Renal cortical epithelial cell (primary cell): ENCODE data around the gene PRKN. TPM values are rescaled to one million over a fixed set of nuclear protein-coding genes. Genes with fewer than 3 reads are reported as not detected.
A peak's percentile ranks its signal among the peaks of the same experiment; 100 is the strongest.
"Not testable (repeated sequence)": the region's sequence is repeated elsewhere in the genome, so short reads cannot be mapped to it uniquely, and the experiment has no call there.

ENCODE experiments used
- DNase-seq: peaks from one replicate; pipeline ENCODE4 v3.0.0-alpha.2; 2011; ENCODE audit warnings: low read depth
- total RNA-seq: library from RNA; depleted of rRNA; stranded (reverse); fragments of >200 nt; gene quantifications from 2 replicates; pipeline ENCODE4 v1.2.3, GENCODE V29; 2014

PRKN gene
- total RNA-seq, 1 donor from 2014 or later: 3.6 TPM

DNA sequence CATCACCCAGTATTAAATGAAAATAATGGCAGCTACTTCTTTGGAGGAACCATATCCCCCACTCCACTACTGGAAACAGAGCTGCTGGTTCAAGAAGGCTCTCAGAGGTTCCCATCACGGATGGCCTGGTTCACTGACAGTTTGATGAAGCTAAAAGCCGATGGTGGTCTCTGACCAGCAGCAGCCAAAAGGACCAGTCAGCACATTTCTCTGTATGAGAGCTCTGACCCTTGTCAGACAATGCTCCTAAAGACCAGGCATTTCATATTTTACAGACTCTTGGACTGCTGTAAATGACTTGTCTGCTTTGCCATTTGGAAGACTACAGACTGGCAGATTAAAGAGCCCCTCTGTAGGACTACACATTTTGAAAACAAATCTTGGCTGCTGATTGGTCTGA lies 16.6 kb downstream of the PRKN start:
- no peak for DNase-seq

DNA sequence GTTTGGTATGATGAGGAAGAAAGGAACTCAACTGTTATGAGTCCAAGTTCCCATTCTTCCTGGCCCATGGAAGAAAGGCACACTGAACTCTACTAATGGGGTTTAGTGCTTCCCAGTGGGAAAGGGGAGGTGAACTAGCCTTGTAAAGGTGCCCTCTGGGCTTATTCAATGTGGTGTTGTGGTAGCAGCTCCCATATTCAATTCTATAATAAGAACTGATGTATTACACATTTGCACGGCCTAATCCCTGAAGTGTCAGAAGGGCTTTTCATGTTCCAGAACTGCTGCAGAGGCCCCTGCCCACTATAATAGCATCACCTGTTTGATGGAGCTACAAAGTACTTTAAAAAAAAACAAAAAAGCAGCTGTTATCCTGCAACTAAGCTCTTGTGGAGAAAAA lies 17.1 kb downstream of the PRKN start:
- no peak for DNase-seq

DNA sequence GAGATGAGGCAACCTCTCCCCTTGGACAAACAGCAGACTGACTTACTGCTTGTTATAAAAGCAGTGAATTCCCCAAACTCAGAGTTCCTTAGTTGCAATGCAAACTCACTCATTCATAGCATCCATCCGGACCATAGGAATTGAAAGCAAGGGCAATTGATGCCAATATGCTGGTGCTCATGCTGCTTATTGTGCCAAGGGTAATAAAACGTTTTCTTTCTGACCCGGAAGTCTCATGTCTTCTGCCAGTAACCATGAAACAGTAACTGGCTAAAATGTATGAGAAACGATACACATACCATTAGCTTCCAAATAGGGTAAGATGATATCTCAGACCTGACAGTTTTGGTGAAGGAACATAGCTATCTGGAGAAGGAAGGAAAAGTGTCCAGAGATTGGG lies 18.1 kb downstream of the PRKN start:
- no peak for DNase-seq

DNA sequence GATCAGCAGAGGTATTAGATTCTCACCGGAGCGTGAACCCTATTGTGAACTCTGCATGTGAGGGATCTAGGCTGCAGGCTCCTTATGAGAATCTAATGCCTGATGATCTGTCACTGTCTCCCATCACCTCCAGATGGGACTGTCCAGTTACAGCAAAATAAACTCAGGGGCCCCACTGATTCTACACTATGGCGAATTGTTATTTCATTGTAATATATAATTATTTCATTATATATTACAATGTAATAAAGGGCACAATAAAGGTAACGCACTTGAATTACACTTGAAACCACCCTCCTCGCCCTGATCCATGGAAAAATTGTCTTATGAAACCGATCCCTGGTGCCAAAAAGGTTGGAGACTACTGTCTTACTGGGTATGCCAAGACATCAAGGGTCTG lies 18.6 kb downstream of the PRKN start:
- no peak for DNase-seq

DNA sequence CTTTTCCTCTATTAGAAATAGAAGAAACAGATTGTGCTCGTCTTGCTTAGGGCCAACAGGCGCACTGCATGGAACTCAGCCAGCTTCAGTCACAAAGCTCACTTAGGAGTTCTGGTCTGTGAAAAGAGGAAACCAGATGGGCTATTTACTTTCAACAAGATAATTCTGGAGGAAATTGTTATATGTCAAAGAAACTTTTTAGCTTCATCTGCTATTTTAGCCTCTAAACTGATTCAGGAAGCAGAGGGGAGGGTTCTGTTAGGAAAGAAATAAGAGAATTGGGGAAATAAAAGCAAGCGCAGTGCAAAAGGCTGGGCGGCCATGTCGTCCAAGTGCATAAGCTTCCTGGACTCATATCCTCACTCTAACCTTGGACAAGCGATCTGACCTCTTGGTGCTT lies 21.3 kb downstream of the PRKN start:
- no peak for DNase-seq

DNA sequence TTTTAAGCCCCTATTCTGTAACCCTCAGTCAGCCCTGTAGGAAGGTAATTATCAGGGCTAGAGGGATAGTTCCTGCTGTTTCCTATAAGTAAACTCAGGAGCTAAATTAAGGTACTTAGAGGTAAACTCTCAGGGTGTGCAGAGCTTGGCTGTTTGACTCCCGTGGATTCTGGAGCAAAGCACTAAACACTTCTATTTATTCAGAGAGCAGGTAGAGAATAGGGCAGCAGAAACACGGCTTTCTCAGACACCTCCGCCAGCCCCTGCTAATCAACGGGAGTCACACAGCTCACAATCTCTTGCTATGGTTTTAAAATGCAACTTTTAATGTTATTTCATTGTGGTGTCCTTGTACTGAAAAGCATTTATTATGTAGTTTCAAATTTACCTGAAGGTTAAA lies 21.8 kb downstream of the PRKN start:
- DNase-seq: no peak

DNA sequence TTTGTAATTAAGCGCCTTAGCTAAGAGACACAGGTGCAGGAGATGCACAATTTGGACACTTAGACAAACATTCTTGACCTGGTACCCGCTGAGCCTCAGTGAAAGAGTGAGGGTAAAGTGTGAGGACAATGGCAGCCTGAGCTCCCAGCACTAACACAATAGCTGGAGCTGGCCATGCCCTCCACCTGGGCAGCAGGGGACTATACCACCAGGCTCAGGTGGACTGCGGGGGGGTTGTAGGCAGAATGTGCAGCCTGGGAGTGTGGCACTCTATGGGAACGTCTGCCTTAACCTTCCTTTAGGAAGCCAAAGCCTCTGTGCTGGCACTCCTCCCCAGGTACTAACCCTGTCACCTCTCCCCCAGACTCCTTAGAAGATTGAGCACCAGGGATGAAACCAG lies 23.6 kb downstream of the PRKN start:
- DNase-seq: no peak

DNA sequence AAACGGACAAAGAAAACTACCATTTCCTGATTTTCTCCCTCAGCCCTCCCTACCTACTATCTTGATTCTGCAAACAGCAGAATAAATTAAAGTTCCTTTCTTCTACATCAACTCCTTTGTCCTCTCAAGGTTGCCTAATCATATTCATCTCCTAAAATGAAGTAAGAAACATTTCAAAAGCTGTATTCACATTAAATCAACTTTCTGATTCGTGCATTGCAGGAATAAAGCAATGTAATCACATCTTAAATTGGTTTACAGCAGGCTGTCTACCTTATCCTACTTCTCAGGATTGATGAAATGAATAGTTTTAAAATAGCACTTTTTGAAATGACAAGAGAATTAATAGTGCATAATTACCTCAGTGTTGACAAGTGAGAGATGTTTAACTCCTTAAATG lies 25.1 kb downstream of the PRKN start:
- no peak for DNase-seq

DNA sequence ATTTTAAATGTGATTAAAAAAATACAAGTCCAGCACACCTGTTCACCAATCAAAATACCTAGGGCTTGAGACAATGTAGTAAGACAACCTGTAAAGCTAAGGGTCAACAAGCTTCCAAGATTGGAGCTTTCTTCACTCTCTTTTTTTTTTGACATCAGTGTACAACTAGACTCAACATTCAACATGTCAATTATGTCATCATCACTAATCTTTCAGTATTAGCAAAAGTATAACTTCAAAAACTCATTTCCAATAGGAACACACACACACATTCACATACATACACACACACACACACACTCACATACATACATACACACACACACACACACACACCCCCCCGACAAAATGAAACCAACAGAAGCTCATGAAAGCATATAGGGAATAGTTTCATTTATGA lies 26.0 kb downstream of the PRKN start:
- DNase-seq: no peak

DNA sequence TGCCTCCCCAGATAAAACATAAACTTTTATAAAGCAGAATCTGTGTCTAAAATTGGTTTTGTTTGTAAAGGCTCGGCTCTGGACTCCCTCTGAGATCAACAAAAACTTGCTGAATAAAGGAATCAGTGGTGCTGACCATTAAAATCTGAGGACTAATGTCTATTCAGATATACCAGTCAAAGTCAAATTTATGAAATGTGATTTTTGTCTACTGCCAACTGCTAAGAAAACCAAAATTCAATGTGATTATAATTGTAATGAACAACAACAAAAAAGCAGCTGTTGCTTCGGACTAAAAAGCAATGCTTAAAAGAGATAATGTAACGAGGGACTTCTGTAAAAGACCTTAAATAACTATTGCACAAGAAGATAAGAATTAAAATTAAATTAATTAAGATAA lies 26.6 kb downstream of the PRKN start:
- DNase-seq: no peak

DNA sequence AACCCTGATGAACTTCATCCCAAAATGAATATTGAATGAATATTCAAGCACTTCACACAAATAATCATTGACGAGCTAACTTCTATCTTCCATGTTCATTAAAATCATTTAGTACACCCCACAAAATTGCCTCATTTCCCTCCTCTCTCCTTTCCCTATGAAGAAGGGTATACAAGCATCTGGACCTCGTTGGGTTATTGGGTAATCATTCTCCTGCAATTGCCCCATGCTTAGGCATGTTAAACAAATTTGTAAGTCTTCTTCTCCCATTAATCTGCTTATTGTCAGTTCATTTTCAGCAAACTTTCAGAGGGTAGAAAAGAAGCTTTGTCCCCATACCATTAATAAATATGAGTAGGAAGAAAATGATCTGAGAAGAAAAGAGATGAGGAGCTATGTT lies 27.6 kb downstream of the PRKN start:
- DNase-seq: no peak

DNA sequence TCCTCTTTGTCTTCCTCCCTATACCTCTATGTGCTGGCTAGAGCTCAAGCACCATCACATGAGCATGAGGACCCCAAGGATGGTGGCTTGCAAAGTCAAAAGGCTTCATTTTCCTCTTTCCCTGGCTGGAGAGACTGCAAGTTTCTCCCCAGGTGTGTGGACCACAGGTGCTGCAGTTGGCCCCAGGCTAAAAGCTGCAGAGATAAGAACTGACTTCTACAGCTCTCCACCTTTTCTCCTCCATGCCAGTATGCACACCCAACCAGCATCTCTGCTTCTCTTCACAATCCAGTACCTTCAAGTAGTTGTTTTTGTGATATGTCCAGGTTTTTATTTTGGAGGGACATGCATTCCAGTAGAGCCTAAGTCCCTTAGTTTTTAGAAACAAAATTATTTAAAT lies 29.1 kb downstream of the PRKN start:
- no peak for DNase-seq

DNA sequence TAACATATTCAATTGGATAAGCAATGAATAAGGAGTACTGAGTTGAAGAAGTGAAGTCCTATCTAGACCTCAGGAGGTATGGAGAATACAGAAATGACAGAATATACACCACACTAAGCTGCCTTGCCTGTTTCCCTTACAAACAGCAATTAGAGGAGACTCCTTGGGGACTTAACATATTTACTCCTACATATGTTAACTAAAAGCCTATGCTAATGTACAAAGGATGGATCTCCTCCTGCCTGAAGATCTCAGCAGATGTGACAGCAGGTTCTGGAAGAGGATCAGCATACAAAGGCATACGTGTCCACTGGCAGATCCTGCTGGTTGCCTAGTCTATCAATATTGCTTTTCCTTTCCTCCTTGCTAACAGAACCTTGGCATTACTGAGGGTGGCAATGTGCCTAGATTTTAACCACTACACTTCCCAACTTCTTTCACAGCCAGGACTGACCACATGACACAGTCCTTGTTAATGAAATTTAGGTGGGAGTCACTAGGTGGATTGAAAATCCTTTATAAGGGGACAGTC lies 29.6 kb downstream of the PRKN start:
- no peak for DNase-seq

DNA sequence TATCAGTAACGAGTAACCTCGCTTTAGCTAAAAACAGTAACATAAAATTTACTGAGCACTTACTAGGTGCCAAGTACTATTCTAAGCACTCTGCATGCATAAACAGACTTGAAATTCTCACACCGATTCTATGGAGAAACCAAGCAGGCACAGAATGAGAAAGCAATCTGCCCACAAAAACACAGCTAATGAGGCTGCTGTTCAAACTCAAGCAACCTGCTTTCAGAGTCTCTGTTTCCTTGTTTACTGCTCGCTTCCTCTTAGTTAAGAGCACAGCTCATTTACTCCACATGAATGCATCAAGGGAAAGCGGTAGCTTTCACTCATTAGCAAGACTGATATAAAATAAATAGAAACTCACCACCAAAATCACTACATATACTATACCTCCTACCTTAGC lies 37.4 kb downstream of the PRKN start:
- no peak for DNase-seq

DNA sequence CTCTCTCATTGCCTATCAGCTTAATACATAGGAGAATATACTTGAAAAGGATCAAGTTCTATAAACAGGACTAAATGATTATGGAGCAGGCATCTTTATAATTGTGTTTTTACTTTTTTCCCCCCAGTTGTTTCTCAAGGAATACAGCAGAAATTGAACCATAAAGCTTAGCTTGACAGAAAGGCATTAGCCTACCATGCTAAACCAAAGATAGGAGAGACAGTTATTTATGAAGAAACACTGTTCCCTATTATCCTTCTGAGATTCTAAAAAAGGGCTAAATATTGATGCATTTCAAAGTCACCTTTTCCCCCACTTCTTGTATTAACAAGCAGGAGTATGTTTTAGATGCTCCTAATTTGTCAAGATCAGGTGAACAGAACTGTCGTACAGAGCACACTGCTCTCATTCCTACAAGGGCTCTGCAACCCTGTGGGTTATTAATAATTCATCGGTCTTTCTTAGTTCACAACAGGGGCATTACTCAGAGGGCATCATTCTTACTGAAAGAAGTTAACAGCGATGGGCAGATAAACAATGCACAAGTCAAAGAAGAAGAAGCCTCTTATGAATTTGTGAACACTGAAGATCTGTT lies 38.7 kb downstream of the PRKN start:
- DNase-seq: no peak

DNA sequence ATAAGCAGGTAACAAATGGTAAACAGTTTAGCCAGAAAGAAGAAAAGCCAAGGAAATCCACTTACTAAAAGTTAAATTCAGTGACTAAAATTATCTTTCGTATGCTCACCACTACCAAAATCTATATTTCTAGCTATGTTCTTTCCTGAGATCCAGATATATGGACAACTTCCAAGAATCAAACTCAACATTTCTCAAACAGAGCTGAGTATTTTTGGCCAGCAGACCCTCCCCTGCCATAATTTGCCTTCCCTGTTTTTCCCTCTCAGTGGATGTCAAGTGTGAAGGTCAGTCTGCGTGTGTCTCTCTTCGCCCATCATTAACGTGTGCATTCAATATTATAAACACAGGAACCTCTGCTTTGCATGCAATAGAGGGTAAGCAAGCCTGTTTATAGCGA lies 42.0 kb downstream of the PRKN start:
- DNase-seq: no peak

DNA sequence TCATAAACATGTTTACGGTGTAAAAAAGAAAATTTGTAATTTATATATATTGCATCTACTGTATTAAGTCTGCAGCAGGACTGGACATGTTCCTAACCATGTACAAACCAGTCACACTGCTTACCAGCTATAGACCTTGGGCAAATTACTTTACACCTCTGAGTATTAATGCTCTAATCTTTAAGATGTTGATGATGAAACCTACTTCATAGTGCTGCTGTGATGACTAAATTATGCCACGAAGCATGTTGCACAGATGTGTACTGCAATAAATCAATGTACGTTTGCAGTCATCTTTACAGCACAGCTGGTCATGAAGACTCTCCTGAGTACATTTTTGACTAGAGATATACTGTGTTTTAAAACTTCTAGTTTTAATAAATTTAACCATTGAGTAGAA lies 42.6 kb downstream of the PRKN start:
- no peak for DNase-seq

DNA sequence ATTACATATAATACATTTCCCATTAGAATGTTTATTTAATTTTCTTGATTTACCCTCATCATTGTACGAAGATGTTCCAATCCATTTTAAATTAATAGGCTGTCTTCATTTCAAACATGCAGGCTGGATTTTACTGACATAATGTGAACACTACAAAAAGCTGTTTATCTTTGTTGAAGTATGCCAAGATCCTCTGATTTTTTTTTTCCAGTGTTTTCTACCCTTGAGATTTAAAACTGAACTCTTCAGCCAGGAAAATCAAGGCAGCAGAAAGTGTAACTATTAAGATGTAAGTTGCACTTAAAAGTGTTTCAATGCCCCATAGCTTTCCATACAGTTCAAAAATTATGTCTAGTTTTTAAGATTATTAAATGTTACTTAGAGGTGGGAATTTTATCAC lies 43.5 kb downstream of the PRKN start:
- no peak for DNase-seq

DNA sequence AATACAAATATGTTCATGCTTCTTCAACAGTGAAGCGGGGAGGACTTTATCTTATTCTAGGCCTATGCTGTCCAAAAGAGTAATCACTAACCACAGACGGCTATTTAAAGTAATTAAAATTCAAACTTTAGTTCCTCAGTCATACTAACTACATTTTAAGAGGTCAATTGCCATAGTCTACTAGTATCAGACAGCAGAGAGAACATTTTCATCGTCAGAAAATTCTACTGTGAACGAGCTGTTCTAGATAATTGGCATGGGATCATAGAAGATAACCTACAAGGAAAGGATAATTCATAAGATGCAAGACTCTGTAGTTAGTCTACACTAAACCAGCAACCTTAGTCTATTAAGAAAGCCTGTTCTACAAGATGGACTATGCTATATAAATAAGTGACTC lies 44.4 kb downstream of the PRKN start:
- peak; percentile 8 for DNase-seq

DNA sequence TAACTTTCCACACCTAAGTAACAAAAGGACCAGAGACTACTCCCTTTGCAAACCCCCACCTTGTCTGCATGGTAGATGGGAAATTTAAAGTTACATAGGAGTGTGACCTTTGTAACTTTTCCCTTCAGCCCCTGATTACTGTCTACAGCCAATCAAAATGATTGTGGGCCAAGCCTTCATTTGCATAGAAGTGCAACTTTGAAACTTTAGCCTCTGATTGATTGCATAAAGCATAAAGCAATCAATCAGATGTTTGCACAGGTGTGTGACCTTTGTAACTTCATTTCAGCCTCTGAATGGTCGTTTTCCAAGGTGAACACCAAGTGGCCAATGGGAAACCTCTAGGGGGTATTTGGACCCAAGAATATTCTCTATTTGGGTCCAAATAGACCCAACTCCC lies 46.1 kb downstream of the PRKN start:
- no peak for DNase-seq

DNA sequence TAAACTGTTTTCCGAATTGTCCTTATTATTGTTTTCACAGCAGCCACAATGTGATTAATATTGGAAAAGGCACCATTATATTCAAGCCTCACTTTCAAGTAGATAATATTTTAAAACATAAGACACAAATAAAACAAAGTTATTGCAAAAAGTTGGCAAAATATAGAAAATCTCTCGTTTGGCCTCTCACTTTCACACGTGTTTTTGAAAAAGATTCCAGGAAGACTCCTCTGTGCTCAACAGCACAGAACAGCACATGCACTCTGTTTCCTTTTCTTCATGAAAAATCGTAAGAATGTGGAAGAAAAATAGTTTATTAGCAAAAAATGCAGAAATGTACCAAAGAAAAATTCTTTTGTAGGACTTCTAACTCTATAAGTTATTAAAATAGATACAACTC lies 46.7 kb downstream of the PRKN start:
- no peak for DNase-seq

DNA sequence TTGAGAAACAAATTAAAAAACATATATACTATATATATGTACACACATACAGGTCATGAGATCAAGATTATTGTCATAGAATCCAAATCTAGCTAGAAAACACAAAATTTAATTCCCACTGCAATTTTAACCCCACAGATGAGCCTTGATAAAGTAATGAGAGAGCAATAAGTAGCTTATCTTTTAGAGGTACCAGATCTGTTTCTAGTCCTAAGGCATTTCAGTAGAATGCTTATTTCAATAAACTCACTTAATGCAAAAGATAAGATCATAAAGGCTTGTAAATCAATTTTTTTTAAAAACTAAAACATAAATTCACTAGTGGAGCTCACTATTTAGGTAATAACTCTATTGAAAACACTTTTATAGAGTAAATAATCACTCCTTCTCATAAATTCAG lies 47.2 kb downstream of the PRKN start:
- DNase-seq: no peak

DNA sequence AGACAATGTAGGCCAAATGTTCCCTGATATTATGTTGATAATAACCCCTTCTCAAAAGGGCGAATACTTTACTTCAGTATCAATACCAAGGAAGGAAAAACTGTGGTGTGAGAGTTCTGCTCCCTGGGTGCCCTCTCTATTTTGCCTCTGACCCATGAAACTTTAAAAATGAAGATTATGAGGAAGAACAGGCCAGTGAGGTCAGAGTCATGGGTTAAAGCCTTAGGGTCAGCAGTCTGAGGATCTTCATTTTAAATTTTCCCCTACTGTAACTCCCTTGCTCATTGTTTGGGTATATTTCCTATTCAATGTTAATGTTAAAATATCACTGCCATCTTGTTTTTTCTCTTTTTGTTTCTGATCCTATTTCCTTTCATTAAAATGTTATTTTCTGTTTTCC lies 47.9 kb downstream of the PRKN start:
- no peak for DNase-seq

DNA sequence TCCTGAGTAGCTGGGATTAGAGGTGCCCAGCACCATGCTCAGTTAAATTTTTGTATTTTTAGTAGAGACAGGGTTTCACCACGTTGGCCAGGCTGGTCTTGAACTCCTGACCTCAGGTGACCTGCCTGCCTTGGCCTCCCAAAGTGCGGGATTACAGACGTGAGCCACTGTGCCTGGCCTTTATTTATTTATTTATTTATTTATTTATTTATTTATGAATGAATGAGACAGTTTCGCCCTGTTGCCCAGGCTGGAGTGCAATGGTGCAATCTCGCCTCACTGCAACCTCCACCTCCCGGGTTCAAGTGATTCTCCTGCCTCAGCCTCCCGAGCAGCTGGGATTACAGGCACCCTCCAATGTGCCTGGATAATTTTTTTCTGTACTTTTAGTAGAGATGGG lies 48.7 kb downstream of the PRKN start:
- not testable (repeated sequence) for DNase-seq

DNA sequence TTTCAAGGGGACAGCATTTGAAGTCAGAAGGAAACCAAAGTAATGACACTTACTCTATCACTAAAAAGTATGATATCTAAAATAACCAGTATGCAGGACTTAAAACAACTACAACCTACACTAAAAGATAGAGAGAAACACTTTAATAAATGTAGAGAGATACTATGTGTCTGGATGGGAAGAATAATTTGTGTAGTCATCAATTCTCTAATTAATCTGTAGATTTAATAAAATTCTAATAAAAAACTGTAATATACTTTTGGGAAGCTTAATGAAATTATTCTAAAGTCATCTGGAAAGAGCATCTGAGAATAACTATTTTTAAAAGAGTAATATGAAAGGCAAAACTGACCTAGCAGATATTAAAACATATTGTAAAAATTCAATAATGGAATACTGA lies 52.1 kb downstream of the PRKN start:
- DNase-seq: no peak
